Cerebellar cortex (tissue), 1 donor: Measurements from ENCODE around the gene PNMA8B.

Source experiments
- DNase-seq: peaks from one replicate; pipeline ENCODE4 v3.0.0-alpha.2; 2015; ENCODE audit warnings: low spot score

Gene PNMA8B

DNA sequence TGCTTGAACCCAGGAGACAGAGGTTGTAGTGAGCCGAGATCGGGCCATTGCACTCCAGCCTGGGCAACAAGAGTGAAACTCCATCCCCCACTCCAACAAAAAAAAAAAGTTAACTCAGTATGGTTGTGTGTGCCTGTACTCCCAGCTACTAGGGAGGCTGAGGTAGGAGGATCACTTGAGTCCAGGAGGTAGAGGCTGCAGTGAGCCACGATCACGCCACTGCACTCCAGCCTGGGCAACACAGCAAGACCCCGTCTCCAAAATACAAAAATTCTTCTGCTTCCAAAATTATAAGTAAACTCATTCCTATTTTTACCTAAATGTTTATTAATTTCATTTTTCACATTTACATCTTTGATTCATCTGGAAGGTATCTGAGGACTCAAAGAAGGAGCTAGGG lies 38.7 kb downstream of the PNMA8B start:
- DNase-seq, result no peak

DNA sequence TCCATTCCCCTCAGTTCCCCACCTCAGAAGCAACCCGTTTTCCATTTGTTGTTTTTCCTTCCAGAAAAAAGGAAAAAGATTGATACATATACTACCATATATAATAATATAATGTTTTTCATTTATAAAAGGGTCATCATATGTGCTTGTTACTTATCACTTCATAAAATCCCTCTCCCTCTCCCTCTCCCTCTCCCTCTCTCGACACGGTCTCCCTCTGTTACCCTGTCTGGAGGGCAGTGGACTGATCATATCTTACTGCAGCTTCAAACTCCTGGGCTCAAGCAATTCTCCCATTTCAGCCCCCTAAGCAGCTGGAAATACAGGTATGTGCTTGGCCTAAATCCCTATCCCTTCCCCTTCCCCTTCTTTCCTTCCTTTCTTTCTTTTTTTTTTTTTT lies 41.4 kb downstream of the PNMA8B start:
- DNase-seq, result no peak

DNA sequence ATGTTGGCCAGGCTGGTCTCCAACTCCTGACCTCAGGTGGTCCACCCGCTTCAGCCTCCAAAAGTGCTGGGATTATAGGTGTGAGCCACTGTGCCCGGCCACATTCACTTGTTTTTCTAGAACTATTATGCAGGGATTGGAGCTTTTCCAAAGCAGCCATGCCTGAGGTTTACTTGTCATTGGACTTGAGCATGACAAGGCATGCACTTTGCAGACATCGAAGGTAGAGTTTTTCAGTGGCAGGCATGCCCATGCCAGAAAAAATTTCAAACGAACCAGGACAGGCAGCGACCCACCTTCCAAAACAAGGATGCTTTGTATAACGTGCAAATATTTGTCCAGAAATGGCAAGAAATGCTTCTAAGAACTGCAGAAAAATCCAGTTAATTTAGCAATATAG lies 42.0 kb downstream of the PNMA8B start:
- DNase-seq, result no peak

DNA sequence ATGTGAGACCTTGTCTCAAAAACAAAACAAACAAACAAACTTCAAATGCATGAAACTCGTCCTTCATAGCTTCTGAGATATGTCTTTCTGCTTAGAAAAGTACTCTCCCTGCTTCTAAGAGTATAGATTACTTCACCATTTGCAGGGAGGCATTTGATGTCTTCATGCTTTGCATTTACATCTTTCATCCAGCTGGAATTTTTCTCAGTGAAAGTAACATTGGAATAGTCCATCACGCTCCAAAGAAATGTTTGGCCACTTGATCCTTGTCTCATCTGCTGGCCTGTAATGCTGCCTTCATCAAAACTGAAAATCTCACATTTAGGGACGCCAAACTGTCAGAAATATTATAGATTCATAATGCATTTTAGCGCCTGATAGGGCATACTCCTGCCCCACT lies 43.5 kb downstream of the PNMA8B start:
- DNase-seq, result no peak

DNA sequence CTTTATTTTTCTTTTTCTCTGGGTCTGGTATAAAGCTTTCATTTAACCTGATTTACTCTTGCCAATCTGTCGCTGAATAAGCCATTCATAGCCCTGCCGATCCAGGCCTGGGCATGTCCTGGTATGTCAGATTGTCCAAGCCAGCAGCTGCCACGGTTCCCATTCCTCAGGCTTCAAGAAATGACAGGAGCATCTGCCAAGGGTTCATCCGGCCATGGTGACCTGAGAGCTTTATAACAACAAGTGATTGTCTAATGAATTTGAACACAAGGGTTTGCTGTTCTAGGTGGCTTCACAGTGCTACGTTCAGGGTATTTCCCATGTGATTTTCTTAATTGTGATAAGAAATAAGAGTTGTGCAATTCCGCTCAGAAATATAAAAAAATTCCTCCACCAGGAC lies 44.3 kb downstream of the PNMA8B start:
- DNase-seq, result no peak

DNA sequence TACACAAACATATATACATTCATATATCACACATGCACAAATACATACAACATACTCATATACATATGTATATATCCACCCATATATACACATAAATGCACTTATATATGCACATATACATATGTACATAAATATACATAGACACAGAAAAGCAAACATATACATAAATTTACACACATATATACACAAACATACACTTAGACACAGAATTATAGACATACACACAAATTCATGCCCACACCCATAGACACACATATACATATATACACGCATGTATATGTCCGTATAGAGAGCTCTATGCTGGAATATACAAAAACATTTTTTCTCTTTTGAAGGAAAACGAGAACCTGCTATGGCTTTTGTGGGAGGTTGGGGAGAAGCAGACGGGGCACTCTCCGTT lies 44.9 kb downstream of the PNMA8B start:
- no peak for DNase-seq

DNA sequence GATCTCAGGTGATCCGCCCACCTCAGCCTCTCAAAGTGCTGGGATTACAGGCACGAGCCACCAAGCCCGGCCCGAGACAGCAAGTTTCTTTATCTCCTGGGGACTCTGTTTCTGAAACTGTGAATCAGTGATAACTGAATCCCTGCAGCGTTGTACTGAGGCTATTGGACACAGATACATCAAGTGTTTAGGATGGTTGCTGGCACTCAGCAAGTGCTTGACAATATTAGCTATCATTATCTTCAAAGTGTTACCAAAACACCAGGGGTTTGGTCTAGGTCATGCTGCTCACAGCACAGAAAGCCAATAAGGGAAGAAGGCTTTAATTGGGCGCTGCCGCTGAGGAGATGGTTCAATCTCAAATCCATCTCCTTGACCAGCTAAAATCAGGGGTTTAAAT lies 46.4 kb downstream of the PNMA8B start:
- no peak for DNase-seq

DNA sequence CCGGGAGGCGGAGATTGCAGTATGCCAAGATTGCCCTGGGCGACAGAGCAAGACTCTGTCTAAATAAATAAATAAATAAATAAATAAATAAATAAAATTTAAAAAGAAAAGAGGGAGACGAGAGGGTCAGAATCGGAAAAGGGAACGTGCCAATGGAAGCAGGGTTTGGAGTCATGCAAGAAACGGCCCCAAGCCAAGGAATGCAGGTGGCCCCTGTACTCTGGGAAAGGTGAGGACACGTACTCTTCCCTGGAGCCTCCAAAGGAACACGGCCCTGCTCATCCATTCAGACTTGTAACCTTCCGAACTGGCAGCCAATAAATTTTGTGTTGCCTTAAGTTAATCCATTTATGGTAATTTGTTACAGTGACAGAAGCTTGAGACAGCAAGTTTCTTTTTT lies 47.1 kb downstream of the PNMA8B start:
- no peak for DNase-seq

DNA sequence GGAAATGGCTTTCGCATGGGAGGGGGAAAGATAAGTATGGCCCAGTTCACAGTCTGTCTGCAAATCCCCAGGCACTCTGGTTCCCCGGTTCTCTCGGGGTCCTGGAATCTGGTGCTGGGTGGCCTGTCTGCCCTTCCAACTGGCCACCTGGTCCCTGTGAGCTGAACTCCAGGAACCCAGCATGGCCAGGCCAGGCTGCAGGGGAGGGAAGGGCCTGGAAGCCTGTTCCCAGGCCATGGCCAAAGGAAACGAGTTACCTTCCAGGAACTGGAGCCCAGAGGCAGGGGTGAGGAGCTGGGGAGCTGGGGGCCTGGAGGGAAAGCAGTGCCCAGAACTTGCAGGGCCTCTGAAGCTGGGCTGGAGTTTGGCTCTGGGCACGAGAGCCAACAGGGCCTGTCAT lies 47.8 kb downstream of the PNMA8B start:
- no peak for DNase-seq

DNA sequence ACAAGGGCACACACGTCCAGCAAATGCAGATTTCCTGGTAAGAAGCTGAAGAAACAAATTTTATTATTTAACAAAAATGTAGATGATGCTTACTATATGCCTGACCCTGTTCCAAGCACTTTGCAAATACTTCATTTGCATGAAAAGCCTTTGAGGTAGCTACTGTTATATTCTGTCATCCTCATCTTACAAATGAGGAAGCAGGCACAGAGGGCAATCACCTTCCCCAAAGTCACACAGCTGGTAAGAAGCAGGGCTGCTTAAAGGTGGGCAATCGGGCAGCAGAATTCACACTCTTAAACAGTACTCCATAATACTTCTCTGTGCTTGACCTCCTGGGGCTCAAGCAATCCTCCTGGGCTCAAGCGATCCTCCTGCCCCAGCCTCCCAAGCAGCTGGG lies 48.7 kb downstream of the PNMA8B start:
- DNase-seq, result no peak

DNA sequence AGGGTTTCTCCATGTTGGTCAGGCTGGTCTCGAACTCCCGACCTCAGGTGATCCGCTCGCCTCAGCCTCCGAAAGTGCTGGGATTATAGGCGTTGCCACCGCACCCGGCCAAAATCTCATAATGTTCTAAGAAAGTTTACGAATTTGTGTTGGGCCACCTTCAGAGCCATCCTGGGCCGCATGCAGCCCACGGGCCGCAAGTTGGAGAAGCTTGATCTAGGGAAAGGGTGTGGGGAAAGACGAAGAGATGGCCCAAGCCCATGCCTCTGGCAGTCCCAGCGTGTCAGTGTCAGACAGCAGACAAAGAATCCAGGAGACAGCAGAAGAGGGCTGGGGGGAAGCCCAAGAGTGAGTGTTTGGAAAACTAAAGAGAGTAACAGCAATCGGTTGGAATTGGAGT lies 49.6 kb downstream of the PNMA8B start:
- DNase-seq, result no peak

DNA sequence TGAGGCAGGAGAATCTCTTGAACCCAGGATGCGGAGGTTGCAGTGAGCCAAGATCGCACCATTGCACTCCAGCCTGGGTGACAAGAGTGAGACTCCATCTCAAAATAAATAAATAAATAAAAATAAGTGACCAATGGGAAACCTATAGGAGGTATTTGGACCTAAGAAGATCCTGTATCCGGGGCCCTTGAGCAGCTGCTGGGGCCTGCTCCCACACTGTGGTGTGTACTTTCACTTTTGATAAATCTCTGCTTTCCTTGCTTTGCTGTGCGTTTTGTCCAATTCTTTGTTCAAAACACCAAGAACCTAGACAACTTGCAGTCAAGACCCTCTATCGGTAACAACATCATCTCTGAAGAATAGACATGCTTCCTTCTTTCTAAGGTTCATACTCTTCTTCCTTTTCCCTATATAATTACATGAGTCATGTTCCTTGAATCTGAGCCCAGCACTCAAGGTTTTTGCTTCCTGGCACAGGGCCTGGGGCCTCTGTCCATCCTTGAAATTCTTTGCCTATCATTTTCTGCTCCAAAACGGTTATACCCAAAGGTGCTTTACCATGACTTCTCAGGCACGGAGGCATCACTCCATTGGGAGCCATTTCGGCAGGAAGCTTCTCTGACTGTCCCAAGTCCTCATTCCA lies 52.7 kb downstream of the PNMA8B start:
- DNase-seq, result no peak

DNA sequence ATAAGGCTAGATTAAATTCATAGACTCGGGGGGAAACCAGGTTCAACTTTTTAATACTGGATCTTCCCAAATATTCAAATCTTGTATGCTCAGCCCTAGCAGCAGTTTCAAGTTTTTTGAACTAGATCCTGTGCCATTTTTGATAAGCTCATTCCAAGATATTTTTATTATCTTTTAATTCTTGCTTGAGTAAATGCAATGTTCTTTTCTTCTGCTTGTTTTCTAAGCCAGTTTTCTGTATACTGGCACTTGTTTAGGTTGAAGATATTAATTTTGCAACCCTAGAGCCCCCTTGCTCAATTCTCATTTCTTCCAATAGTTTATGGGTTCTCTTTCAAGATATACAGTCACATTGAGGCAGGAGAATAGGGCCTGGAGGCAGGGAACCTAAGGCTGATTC lies 53.8 kb downstream of the PNMA8B start:
- DNase-seq, result no peak
